ENCODE results near the gene PSENEN.

DNA sequence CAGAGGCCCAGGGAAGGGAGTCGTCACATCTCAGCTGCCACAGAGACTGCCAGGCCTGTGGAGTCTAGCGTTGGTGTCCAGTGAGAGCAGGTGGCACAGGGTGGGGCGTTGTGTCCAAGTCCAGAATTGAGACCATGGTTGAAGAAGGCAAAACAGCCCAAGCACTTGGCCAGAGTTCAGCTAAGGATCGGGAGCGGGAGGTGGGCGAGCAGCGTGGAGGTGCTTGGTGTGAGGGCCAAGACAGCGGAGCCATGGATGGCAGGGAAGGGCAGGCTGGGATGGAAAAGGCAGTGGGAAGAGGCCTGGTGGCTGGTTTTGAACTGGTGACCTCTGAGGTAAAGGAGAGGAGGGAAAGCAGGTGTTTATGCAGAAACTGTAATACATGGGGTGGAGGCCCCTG is 11.2 kb upstream of the PSENEN start:
- TF ChIP-seq, protein P1, sequence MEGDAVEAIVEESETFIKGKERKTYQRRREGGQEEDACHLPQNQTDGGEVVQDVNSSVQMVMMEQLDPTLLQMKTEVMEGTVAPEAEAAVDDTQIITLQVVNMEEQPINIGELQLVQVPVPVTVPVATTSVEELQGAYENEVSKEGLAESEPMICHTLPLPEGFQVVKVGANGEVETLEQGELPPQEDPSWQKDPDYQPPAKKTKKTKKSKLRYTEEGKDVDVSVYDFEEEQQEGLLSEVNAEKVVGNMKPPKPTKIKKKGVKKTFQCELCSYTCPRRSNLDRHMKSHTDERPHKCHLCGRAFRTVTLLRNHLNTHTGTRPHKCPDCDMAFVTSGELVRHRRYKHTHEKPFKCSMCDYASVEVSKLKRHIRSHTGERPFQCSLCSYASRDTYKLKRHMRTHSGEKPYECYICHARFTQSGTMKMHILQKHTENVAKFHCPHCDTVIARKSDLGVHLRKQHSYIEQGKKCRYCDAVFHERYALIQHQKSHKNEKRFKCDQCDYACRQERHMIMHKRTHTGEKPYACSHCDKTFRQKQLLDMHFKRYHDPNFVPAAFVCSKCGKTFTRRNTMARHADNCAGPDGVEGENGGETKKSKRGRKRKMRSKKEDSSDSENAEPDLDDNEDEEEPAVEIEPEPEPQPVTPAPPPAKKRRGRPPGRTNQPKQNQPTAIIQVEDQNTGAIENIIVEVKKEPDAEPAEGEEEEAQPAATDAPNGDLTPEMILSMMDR (IDR thresholded peaks at IDR 0.05; ENCODE audit: poor library complexity), result no peak
- TF ChIP-seq EZH2 (IDR thresholded peaks at IDR 0.05; ENCODE audit: borderline replicate concordance), result no peak
